Endodermal cell (in vitro differentiated cells): ENCODE measurements around the gene MBD4. TPM values are rescaled to one million over a fixed set of nuclear protein-coding genes. Genes with fewer than 3 reads are reported as not detected.

Source experiments
- DNase-seq: peaks from one replicate; pipeline ENCODE4 v3.0.0-alpha.2; 2017
- H3K27ac ChIP-seq: 2 replicates; pipeline ENCODE4 v1.5.1; 2013; ENCODE audit warnings: mild to moderate bottlenecking, low read depth, low read length, moderate library complexity
- H3K27me3 ChIP-seq: 2 replicates; pipeline ENCODE4 v1.6.1; 2013; ENCODE audit warnings: mild to moderate bottlenecking, low read length, moderate library complexity; ENCODE audit not compliant: insufficient read depth, control insufficient read depth, poor library complexity, severe bottlenecking
- H3K36me3 ChIP-seq: 2 replicates; pipeline ENCODE4 v1.7.0; 2013; ENCODE audit warnings: mild to moderate bottlenecking, low read length, moderate library complexity; ENCODE audit not compliant: control insufficient read depth, insufficient read depth
- H3K4me1 ChIP-seq: one replicate; pipeline ENCODE4 v1.7.0; 2013; ENCODE audit warnings: low read length; ENCODE audit not compliant: control insufficient read depth, insufficient read depth
- H3K4me3 ChIP-seq: 2 replicates; pipeline ENCODE4 v1.5.1; 2013; ENCODE audit warnings: mild to moderate bottlenecking, low read length, moderate library complexity
- H3K9ac ChIP-seq: 2 replicates; pipeline ENCODE4 v1.6.1; 2013; ENCODE audit warnings: mild to moderate bottlenecking, low read length, moderate library complexity; ENCODE audit not compliant: poor library complexity, severe bottlenecking; ENCODE audit errors: extremely low read depth
- H3K9me3 ChIP-seq: 2 replicates; pipeline ENCODE4 v1.6.1; 2013; ENCODE audit warnings: mild to moderate bottlenecking, low read length, moderate library complexity; ENCODE audit not compliant: control insufficient read depth
- H3K27ac Mint-ChIP-seq: 2 replicates; pipeline ENCODE4 v1.8.0; 2020; ENCODE audit warnings: mixed read lengths
- H3K27me3 Mint-ChIP-seq: 2 replicates; pipeline ENCODE4 v1.8.0; 2021; ENCODE audit warnings: mild to moderate bottlenecking, mixed read lengths; ENCODE audit not compliant: insufficient read depth
- H3K36me3 Mint-ChIP-seq: 2 replicates; pipeline ENCODE4 v1.8.0; 2020; ENCODE audit warnings: low read depth, mixed read lengths
- H3K4me1 Mint-ChIP-seq: 2 replicates; pipeline ENCODE4 v1.8.0; 2020; ENCODE audit warnings: mixed read lengths
- H3K4me3 Mint-ChIP-seq: 2 replicates; pipeline ENCODE4 v1.8.0; 2020; ENCODE audit warnings: mild to moderate bottlenecking, moderate library complexity, mixed read lengths
- H3K9me3 Mint-ChIP-seq: 2 replicates; pipeline ENCODE4 v1.8.0; 2020; ENCODE audit warnings: mild to moderate bottlenecking, mixed read lengths
- CTCF ChIP-seq: fragments of 200-600 bp; sonication (generic); conservative IDR thresholded peaks from 2 replicates; pipeline ENCODE4 v1.5.0; 2021; ENCODE audit warnings: antibody characterized with exemption, mild to moderate bottlenecking
- WGBS, 2 experiments: methylation state at CpG; one replicate each; pipeline versions ENCODE4 v1.1.5 to v1.1.7; 2013; ENCODE audit warnings: missing lambda C conversion rate in 2 of 2, mixed read lengths in 1 of 2; ENCODE audit not compliant: insufficient coverage in 1 of 2, insufficient read length in 1 of 2; 5-methylcytosine and 5-hydroxymethylcytosine counted together
- total RNA-seq, 2 donors: library from RNA; stranded (reverse); fragmentation: NEBNext Ultra II Directional in 1 of 2; extraction: Animal tissue kit (Norgen Biotek cat#: 25700) in 1 of 2; gene quantifications; 2 replicates in 1 of 2; 3 replicates in 1 of 2; pipeline ENCODE4 v1.2.1, GENCODE V29; 2021

MBD4 gene
- total RNA-seq, 2 donors from 2014 or later = 39.5 to 45.5 TPM

- WGBS, 2 experiments = 97 to 100% methylated on average over 2 of the region's 2 CpGs
- H3K27me3 Mint-ChIP-seq = no peaks in the 10 kb centered on the region
- Histone ChIP-seq H3K27me3 (no peaks in the 10 kb centered on the region), H3K36me3 (peaks cover 19% of the 10 kb centered on the region), H3K9me3 (no peaks in the 10 kb centered on the region), H3K27ac (no peak overlapping the region), H3K4me1 (no peaks in the 10 kb centered on the region), H3K9ac (no peak overlapping the region), H3K4me3 (no peak overlapping the region)
- no peak for TF ChIP-seq CTCF
- DNase-seq = no peak
- no peak overlapping the region for H3K27ac Mint-ChIP-seq
- H3K4me1 Mint-ChIP-seq = peaks cover 5% of the 10 kb centered on the region
- H3K9me3 Mint-ChIP-seq = no peaks in the 10 kb centered on the region
- no peak overlapping the region for H3K4me3 Mint-ChIP-seq
- peaks cover 21% of the 10 kb centered on the region for H3K36me3 Mint-ChIP-seq
Measured at GRCh38 chr3:129469026-129469425, 29.3 kb upstream of the MBD4 start.

GRCh38 chr3:129467932-129468331, 28.2 kb upstream of the MBD4 start:
- peaks cover 19% of the 10 kb centered on the region for H3K36me3 ChIP-seq
- H3K9ac ChIP-seq = no peak overlapping the region
- Mint-ChIP-seq H3K36me3 (peaks cover 22% of the 10 kb centered on the region), H3K4me3 (no peak overlapping the region), H3K4me1 (peaks cover 5% of the 10 kb centered on the region), H3K27ac (peak overlapping the region; percentile 20), H3K9me3 (no peaks in the 10 kb centered on the region), H3K27me3 (no peaks in the 10 kb centered on the region)
- WGBS, 2 experiments = 87 to 89% methylated on average over 1 of the region's 1 CpG
- no peaks in the 10 kb centered on the region for H3K9me3 ChIP-seq
- H3K27me3 ChIP-seq = no peaks in the 10 kb centered on the region
- no peak overlapping the region for H3K27ac ChIP-seq
- no peak overlapping the region for H3K4me3 ChIP-seq
- no peaks in the 10 kb centered on the region for H3K4me1 ChIP-seq
- no peak for DNase-seq
- no peak for TF ChIP-seq CTCF

- no peaks in the 10 kb centered on the region for H3K27me3 Mint-ChIP-seq
- H3K4me3 Mint-ChIP-seq = no peak overlapping the region
- Histone ChIP-seq H3K27me3 (no peaks in the 10 kb centered on the region), H3K9me3 (no peaks in the 10 kb centered on the region), H3K4me1 (peaks cover 5% of the 10 kb centered on the region), H3K9ac (no peak overlapping the region), H3K4me3 (no peak overlapping the region), H3K36me3 (peaks cover 15% of the 10 kb centered on the region), H3K27ac (no peak overlapping the region)
- no peak for DNase-seq
- peaks cover 10% of the 10 kb centered on the region for H3K4me1 Mint-ChIP-seq
- peaks cover 25% of the 10 kb centered on the region for H3K36me3 Mint-ChIP-seq
- WGBS, 2 experiments = 82 to 90% methylated on average over 3 to 4 of the region's 4 CpGs
- no peak for TF ChIP-seq CTCF
- H3K9me3 Mint-ChIP-seq = no peaks in the 10 kb centered on the region
- H3K27ac Mint-ChIP-seq = no peak overlapping the region
Measured at GRCh38 chr3:129463716-129464115, 24.0 kb upstream of the MBD4 start.
